ENCODE results near the gene TUBB4B. TPM values are rescaled to one million over a fixed set of nuclear protein-coding genes. Genes with fewer than 3 reads are reported as not detected.
A peak's percentile ranks its signal among the peaks of the same experiment; 100 is the strongest.

TUBB4B gene
- total RNA-seq, 1 donor from 2014 or later = 191 TPM

DNA sequence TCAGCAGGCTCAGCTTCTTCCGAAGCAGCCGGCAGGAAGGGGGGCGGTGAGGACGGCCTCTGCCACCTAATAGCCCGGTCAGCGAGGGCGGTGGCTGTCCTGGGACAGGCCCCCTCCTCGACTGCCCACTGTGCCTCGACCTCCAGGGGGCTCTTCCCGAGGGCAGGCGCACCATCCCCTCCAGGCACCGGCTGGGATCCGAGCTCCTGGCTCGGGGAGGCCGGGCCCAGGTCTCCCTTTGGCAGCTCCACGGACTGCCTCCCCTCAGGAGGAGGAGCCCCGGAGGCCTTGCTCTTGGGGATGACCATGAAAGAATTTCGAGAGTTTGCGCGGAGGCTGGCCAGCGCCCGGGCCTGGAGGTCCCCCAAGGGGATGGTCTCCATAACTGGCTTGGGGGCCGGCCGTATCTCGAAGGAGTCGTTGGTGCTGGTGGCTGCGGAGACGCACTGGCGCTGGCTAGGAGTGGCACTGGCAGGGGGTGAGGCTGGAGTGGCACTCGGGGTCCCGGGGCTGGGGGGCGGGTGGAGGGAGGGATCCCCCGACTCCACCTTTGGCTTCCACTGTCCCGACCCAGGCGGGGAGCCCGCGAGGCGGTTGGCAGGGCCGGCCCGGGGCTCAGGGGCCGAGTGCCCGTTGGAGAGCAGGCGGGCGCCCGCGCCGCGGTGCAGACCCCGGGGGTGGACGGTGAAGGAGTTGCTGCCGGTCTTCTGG lies 41.5 kb upstream of the TUBB4B start:
- intact Hi-C loops (cut with DNase I) = no loop called here
- Histone ChIP-seq H3K9me3 (no peaks in the 10 kb centered on the region), H3K4me1 (peaks cover 54% of the 10 kb centered on the region), H3K27me3 (no peaks in the 10 kb centered on the region), H3K27ac (peak overlapping the region; percentile 68), H3K4me3 (peak overlapping the region; percentile 55), H3K36me3 (no peaks in the 10 kb centered on the region)
- TF ChIP-seq, protein P1, sequence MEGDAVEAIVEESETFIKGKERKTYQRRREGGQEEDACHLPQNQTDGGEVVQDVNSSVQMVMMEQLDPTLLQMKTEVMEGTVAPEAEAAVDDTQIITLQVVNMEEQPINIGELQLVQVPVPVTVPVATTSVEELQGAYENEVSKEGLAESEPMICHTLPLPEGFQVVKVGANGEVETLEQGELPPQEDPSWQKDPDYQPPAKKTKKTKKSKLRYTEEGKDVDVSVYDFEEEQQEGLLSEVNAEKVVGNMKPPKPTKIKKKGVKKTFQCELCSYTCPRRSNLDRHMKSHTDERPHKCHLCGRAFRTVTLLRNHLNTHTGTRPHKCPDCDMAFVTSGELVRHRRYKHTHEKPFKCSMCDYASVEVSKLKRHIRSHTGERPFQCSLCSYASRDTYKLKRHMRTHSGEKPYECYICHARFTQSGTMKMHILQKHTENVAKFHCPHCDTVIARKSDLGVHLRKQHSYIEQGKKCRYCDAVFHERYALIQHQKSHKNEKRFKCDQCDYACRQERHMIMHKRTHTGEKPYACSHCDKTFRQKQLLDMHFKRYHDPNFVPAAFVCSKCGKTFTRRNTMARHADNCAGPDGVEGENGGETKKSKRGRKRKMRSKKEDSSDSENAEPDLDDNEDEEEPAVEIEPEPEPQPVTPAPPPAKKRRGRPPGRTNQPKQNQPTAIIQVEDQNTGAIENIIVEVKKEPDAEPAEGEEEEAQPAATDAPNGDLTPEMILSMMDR (IDR thresholded peaks at IDR 0.05) = no peak
- no peak for ATAC-seq
- no peak for DNase-seq

DNA sequence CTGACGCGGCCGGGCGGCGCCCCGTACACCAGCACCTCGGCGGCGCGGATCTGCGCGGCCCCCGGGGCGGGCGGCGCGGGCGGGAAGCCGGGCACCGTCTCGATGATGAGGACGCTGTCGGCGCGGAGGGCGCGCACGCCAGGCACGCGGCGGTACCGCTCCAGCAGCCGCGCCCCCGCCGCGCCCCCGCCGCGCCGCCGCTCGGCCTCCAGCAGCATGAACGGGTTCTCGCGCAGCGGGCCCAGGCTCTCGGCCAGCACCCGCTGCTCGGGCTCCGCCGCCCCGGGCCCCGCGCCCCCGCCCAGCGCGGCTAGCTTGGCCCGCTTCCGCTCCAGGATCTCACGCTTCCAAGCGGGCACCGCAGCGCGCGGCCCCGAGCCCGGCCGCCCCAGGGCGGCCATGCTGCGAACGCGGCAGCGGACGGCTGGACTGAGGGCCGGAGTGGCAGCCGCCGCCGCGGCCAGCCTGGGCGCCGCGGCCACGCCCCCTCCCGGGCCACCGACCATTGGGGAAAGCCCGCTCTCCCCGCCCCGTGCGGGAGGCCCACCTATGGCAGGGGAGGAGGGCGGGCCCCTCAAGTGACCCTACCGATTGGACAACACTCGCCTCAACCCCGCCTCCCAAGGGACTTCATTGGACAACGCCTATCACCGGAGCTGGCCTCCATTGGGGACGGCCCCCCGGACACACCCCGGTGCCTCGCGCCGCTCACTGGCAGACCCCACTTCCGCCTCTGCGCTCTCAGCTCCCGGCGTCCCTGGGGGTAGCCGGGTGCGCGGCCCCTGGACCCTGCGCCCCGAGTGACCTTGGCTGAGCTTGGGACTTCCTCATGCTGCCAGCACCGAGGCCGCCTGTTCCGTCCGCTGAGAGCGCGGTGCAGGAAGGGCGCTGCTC lies 40.5 kb upstream of the TUBB4B start, which contains the start of gene TPRN:
TSS of gene TPRN (minus strand) at position 431 of the 894 bp plus-strand sequence. CDS start at position 401, 30 bp downstream.
- no peaks in the 10 kb centered on the region for H3K27me3 ChIP-seq
- H3K4me3 ChIP-seq = peak within 1 kb of the TSS; percentile 69
- peaks cover 51% of the 10 kb centered on the region for H3K4me1 ChIP-seq
- no peaks in the 10 kb centered on the region for H3K36me3 ChIP-seq
- no peaks in the 10 kb centered on the region for H3K9me3 ChIP-seq
- DNase-seq (peak; percentile 100), ATAC-seq (peak; percentile 95)
- H3K27ac ChIP-seq = peak within 1 kb of the TSS; percentile 87
- TF ChIP-seq, protein P1 (IDR thresholded peaks at IDR 0.05) = no peak
- intact Hi-C loops (cut with DNase I) = no loop called here

- H3K27me3 ChIP-seq = no peaks in the 10 kb centered on the region
- H3K4me3 ChIP-seq = peak overlapping the region; percentile 69
- H3K27ac ChIP-seq = peak overlapping the region; percentile 87
- intact Hi-C loops (cut with DNase I) = no loop called here
- DNase-seq (no peak), ATAC-seq (no peak)
- TF ChIP-seq, protein P1 (IDR thresholded peaks at IDR 0.05) = no peak
- no peaks in the 10 kb centered on the region for H3K36me3 ChIP-seq
- no peaks in the 10 kb centered on the region for H3K9me3 ChIP-seq
- peaks cover 52% of the 10 kb centered on the region for H3K4me1 ChIP-seq
Measured at GRCh38 chr9:137201205-137201868, 39.8 kb upstream of the TUBB4B start.

DNA sequence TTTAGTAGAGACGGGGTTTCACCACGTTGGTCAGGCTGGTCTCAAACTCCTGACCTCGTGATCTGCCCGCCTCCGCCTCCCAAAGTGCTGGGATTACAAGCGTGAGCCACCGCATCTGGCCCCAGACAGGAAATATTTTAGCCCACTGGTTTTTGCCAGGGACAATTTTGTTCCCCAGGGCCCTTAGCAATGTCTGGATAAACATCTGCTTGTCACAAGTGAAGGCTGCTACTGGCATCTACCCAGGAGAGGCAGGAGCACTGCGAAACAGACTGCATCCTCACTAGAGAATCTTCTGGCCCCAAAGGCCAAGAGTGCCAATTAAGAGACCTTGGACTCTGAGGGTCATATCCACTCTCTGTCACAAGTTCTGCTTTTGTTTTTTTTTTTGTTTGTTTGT lies 38.1 kb upstream of the TUBB4B start:
- TF ChIP-seq, protein P1 (IDR thresholded peaks at IDR 0.05) = no peak

GRCh38 chr9:137204731-137205125 lies 36.4 kb upstream of the TUBB4B start:
- TF ChIP-seq, protein P1 (IDR thresholded peaks at IDR 0.05) = no peak
- Histone ChIP-seq H3K27ac (peak overlapping the region; percentile 80), H3K27me3 (no peaks in the 10 kb centered on the region), H3K4me3 (peak overlapping the region; percentile 83), H3K36me3 (no peaks in the 10 kb centered on the region), H3K9me3 (no peaks in the 10 kb centered on the region), H3K4me1 (peaks cover 42% of the 10 kb centered on the region)
- intact Hi-C loops (cut with DNase I) = no loop called here
- DNase-seq (no peak), ATAC-seq (no peak)

More for the DNA sequence above, 38.1 kb upstream of the TUBB4B start:
- Histone ChIP-seq H3K4me3 (no peak overlapping the region), H3K4me1 (peaks cover 58% of the 10 kb centered on the region), H3K9me3 (no peaks in the 10 kb centered on the region), H3K27me3 (no peaks in the 10 kb centered on the region), H3K27ac (no peak overlapping the region), H3K36me3 (no peaks in the 10 kb centered on the region)
- ATAC-seq = no peak
- DNase-seq = no peak
- intact Hi-C loops (cut with DNase I) = no loop called here
